HG03108 (cell line): ENCODE results near the gene GUCY2D.
"Not testable (repeated sequence)": the region's sequence is repeated elsewhere in the genome, so short reads cannot be mapped to it uniquely, and the experiment has no call there.

Experiments
- ATAC-seq: cut with Tn5 transposase; IDR thresholded peaks from one replicate; pipeline ENCODE4 v1.9.1; 2021; ENCODE audit warnings: moderate library complexity; ENCODE audit not compliant: unreplicated experiment

The GUCY2D gene

DNA sequence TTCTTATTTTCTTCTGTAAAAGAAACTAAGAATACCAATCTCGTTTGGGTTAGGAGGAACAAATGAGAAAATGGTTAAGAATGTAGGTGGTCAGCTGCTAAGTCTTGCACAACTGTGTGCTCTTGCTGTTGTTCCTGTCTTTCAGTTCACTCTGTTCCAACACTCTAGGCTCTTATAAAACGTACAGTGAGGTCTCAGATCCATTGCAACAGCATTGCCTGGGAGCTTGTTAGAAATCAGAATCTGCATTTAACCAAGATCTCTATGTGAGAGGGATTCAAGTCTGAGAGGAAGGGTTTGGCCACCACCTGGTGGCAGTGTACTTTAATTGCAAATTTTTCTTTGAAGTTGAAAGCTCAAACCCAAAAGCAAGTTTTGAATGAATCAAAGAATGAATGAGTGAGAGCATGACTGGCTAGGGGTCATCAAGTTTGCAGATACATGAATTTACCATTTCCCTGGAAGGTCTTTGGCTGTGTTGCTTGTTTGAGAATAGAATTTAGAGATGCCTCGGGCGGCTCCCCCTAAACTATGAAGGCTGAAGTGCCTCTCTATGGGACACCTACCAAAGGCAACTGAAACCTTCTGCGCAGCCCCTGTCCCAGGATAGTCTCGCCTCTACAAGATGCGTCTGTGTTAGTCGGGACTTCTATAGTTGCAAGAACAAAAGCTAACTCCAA is 39.0 kb downstream of the GUCY2D start:
- no peak for ATAC-seq

DNA sequence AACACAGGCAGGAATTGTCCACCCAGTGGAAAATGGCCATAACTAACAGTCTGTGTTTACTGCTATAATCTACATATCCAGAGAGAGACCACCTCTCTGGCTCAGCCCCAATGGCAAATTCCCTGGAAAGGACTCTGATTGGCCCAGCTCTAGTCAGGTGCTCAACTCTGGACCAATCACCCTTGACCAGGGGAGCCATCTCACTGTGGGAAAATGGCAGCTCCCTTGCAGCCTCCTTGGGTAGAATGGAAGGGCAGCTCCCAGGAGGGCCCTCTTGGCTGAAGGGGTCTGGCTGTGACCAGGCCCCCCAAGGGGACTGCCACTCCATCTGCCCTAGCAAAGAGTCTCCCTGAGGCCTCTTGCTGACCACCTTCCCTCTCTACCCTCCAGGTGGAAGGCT is 39.6 kb downstream of the GUCY2D start:
- ATAC-seq = no peak

DNA sequence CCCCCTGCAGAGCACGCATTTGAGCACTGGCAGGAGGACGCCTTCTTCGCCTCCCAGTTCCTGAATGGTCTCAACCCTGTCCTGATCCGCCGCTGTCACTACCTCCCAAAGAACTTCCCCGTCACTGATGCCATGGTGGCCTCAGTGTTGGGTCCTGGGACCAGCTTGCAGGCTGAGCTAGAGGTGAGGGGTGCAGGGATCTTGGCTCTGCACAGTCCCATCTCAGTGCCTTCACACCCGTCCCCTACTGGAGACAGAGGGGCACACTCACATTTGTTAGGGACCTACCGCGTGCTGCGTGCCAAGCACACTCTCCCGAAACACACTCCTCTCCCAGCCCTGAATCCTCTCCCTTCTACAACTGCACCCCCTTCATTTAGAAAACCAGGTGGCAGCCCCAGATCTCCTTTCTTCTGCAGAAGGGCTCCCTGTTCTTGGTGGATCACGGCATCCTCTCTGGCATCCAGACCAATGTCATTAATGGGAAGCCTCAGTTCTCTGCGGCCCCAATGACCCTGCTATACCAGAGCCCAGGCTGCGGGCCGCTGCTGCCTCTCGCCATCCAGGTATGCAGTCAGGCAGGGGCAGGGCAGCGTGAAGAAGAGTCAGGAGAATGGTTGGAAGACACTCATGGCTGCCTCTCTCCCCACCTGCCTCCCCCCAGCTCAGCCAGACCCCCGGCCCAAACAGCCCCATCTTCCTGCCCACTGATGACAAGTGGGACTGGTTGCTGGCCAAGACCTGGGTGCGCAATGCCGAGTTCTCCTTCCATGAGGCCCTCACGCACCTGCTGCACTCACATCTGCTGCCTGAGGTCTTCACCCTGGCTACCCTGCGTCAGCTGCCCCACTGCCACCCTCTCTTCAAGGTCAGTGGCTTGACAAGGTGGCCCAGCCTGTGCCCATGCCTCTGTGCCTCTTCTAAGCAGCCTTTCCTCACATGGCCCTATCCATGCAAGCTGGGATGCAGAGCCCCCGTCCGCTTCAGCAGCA is 42.7 kb downstream of the GUCY2D start:
- no peak for ATAC-seq

DNA sequence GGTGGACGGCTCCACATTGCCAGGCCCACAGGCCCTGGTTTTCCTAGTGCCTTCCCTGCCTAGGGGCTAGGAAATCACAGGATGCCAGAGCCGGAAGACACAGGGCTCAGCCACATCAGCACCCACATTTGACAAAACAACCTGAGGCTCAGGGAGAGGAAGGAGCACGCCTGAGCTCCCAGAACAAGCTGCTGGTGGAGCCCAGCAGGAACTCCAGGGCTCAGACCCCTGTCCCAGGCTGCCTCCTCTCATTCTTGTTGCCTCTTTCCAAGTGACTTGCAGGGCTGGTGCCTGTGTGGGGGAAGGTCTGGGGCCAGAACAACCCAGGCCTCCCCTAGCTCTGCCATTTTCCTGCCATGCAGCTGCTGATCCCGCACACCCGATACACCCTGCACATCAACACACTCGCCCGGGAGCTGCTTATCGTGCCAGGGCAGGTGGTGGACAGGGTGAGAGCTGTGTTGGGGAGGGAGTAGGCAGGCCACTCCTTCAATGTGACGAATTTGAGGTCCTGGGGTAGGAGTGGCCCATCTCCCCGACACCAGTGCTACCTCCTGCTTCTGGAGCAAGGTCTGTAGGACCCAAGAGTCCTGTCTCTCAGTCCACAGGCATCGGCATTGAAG is 44.0 kb downstream of the GUCY2D start:
- no peak for ATAC-seq

DNA sequence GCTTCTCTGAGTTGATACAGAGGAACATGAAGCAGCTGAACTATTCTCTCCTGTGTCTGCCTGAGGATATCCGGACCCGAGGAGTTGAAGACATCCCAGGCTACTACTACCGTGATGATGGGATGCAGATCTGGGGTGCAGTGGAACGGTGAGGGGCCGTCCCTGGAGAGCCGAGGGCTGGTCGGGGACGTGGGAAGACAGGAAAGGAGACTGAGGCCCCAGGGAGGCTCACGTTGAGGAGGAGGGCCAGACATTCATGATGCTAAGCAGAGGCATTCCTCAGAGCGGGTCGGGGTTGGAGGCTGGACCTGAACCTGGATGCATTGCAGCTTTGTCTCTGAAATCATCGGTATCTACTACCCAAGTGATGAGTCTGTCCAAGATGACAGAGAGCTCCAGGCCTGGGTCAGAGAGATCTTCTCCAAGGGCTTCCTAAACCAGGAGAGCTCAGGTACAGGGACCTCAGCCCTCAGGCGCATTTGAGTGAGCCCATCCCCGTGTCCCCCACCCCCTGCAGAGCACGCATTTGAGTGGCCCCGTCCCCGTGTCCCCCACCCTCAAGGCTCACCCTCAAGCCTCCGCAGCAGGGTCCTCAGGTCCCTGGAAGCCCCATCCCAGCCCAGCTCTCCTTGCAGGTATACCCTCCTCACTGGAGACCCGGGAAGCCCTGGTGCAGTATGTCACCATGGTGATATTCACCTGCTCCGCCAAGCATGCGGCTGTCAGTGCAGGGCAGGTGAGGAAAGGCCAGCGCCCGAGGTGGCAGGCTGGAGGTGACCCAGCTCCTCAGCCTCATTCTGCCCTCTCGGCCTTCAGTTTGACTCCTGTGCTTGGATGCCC is 44.7 kb downstream of the GUCY2D start:
- ATAC-seq = no peak

DNA sequence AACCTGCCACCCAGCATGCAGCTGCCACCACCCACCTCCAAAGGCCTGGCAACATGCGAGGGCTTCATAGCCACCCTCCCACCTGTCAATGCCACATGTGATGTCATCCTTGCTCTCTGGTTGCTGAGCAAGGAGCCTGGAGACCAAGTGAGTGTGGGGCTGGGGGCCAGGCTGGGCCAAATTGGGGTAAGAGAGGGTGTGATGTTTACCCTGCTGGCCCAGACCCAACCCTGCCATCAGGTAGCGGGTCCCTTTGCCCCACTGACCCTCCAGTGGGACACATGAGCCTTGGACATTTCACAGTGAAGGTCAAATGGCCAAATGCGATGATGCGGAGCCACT is 45.3 kb downstream of the GUCY2D start:
- no peak for ATAC-seq

DNA sequence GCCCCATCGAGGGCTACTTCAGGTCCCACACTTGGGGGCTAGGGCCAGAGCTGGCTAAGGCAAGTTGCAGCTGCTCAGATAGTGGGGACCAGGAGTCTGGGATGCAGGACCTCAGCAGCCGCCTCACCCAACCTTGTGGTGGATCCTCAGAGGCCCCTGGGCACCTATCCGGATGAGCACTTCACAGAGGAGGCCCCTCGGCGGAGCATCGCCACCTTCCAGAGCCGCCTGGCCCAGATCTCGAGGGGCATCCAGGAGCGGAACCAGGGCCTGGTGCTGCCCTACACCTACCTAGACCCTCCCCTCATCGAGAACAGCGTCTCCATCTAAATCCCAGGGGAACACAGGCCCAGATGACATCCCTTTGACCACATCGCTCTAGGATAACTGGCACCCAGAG is 45.8 kb downstream of the GUCY2D start:
- no peak for ATAC-seq

DNA sequence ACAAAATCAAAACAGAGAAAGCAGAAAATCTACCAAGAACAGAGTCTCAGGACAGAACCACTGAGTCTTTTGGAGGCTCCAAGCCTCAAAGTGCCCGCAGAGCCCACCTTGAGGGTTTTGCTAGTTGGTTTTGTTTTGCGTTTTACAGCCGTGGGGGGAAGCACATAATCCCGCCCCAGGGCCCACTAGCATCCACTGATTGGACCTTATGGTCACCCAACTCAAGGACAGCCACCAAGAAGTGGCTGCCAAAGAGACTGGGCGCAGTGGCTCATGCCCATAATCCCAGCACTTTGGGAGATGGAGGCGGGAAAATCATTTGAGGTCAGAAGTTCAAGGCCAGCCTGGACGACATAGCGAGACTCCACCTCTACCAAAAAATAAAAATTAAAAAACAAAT is 46.3 kb downstream of the GUCY2D start:
- no peak for ATAC-seq

DNA sequence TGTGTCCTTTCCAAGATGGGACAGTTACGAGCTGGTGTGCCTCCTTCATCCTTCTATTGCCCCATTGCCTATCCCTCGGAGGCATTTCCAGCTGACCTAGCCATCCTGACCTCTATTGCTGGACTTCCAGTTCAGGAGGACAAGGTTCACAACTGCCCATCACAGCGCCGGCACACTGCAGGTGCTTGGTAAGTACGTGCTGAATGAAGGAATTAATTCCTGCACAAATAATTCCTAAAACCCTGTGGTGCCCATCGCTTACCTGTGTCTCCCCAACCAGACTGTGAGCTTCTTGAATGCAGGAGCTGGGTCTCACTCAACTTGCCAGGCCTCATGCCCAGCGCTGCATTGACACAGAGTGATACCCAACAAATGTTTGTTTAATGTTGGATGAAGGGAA is 49.4 kb downstream of the GUCY2D start:
- ATAC-seq = no peak

DNA sequence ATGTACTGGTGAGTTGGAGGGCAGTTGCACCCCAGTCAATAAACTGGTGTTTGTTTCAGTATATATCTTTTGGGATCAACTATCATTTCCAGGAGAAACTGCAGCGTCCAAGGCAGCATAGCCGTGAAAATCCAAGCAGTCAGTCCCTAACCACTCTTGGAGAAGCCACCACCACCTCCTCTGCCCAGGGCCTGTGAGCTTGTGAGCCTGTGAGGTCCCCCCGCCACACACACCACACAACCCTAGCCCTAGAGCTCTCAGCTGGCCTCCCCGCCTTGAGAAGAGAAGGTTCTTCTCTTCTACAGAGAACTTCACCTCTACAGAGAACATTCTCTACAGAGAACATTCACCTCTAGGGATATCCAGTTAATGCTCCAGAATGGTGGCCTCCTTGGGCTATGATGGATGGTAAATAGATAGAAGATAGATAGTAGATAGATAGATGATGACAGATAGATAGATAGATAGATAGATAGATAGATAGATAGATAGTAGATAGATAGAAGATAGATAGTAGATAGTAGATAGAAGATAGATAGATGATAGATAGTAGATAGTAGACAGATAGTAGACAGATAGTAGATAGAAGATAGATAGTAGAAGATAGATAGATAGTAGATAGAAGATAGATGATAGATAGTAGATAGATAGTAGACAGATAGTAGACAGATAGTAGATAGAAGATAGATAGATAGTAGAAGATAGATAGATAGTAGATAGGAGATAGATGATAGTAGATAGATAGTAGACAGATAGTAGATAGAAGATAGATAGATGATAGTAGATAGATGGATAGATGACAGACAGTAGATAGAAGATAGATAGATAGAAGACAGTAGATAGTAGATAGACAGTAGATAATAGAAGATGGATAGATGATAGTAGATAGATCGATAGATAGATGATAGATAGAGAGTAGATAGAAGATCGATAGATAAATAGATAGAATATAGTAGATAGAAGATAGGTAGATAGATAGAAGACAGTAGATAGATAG is 50.1 kb downstream of the GUCY2D start:
- no peak for ATAC-seq

DNA sequence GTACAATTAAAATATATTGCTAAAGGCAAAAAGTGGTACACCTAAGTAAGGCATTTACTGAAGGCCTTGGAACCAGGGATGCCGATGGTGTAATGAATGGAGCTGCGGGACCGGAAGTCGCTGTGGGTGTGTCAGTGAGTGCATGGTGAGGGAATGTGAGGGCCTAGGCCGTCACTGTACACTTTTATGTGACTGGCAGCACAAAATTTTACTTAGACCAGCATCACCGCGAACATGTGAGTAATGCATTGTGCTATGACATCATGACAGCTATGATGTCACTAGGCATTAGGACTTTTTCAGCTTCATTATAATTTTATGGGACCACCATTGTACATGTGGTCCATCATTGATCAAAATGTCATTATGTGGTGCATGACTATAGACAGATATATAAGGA is 51.2 kb downstream of the GUCY2D start:
- ATAC-seq = no peak

DNA sequence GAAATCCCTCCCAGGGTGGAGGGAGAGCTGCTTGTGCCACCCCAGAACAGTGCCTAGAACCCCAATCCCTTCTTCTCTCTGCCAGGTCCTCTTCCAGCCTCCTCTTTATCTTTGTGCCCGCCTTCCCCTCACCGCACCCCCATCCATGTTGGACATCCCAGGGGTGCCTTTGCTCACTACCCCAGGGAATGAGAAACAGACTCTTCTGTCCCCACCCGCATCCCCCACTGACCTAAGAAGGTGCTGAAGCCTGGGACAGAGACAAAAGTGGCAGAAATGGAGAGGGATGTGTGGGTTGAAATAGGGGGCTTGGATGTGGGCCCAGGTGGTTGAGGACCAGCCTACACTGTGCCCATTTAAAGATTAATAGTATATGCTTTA is 53.4 kb downstream of the GUCY2D start:
- no peak for ATAC-seq

DNA sequence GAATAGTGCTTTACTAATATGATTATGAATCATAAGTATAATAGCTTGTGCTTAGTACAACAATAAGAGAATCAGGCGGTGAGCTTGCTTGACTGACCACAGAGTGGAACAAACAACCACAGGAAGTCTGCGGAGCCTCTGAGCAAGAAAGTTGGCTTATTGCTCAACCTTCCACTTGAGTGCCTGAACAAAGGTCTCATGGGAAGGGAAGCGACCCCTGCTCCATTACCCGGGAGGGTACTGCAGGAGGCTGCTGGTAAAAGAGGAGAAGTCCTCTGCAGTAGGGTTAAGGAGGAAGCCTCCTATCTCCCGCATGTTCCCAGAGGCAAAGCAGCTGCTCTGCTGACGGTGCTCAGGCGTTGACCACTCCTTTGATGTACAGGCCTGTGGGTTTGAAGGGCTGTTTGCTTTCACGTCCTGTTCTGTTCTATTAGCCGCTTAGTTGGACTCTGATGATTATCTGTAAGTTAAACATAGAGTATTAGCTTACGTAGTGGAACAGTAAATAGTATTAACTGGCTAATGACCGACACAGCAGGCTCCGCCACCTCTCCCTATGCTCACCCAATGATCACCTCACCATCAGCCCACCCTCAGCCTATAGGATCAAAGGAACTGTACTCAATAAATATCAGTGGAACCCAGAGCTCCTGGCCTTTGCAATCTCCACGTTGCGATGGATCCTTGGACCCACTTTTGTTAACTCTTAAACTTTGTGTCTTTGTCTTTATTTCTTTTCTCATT is 54.0 kb downstream of the GUCY2D start:
- ATAC-seq = peak; percentile 55

DNA sequence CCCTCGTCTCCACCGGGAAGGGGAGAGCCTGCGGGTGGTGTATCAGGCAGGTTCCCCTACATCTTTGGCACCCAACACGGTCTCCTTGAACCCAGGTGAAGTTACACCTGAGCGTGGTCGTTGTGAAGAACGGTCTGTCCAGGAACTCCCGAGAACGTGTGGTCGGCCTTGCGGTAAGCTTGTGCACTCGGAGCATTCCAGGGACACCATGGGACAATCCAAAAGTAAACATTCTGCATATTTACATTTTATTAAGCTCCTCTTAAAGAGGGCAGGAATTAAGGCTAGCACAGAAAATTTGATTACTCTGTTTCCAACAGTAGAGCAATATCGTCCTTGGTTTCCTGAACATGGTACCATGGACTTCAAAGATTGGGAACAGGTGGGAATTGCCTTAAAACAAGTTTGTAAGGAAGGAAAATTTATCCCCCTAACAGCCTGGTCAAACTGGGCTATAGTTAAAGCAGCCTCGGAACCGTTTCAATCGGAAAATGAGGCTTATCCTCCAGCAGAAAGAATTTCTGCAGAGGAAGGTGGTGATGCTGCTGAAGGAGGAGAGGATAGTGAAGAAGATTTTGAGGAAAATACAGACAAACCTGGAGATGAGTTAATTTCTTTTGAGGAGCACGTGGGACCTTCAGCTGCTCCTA is 54.7 kb downstream of the GUCY2D start:
- ATAC-seq = no peak

DNA sequence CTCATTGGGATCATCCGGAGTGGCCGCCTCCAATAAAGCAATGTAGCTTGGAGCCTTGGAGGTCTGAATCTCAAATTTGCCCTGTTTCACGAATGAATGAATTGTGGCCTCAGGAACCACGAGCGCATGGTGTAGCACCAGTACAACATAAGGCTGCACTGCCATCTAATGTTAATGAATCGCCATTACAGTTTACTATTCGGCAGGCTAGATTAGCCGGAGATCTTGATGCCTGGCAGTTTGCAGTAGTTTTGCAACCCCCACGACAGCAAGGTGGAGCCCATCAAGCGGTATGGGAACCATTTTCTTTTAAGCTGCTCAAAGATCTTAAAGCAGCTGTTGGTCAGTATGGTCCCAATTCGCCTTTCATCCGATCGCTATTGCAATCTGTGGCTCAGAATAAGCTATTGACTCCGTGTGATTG is 55.3 kb downstream of the GUCY2D start:
- ATAC-seq = no peak

DNA sequence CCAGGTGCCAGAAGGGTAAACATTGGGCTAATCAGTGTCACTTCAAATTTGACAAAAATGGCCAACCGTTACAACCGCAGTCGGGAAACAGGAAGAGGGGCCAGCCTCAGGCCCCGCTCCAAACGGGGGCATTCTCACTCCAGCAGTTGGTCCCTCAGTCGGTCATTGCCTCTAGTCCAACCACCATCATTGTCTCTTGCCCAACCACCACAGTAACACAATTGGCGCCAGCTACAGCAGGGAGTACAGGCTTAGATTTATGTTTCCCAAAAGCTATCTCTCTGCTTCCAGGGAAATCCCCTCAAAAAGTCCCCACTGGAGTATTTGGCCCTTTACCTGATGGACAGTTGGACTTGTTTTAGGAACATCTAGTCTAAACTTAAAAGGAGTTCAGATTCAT is 56.7 kb downstream of the GUCY2D start:
- ATAC-seq = no peak

DNA sequence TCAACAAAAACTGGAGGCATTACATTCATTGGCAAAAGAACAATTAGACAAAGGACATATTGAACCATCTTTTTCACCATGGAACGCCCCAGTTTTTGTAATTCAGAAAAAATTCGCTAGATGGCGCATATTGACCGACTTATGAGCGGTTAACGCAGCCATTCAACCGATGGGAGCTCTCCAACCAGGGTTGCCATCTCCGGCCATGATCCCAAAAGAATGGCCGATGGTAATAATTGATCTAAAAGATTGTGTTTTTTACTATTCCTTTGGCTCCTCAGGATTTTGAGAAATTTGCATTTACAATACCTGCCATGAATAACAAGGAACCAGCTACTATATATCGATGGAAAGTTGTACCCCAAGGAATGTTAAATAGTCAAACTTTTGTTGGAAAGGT is 57.9 kb downstream of the GUCY2D start:
- ATAC-seq = no peak

DNA sequence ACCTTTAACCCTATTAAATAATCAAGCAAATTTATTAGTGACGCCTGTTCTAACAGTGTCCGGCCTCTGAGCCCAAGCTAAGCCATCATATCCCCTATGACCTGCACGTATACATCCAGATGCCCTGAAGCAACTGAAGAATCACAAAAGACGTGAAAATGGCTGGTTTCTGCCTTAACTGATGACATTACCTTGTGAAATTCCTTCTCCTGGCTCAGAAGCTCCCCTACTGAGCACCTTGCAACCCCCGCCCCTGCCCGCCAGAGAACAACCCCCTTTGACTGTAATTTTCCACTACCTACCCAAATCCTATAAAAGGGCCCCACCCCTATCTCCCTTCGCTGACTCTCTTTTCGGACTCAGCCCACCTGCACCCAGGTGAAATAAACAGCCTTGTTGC is 59.4 kb downstream of the GUCY2D start:
- not testable (repeated sequence) for ATAC-seq

DNA sequence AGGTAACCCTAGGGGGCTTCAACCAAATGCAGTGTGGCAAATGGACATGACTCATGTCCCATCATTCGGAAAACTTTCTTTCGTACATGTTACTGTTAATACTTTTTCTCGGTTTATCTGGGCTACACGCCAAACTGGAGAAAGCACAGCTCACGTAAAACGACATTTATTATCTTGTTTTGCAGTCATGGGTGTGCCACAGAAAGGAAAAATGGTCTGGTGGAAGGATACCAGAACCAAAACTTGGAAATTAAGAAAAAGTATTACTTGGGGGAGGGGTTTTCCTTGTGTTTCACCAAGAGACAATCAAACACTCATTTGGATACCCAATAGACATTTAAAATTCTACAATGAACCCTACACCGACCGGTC is 60.0 kb downstream of the GUCY2D start:
- no peak for ATAC-seq
